HepG2 (cell line): Measurements from ENCODE around the gene TSEN34. TPM values are rescaled to one million over a fixed set of nuclear protein-coding genes. Genes with fewer than 3 reads are reported as not detected.

Experiments
- ATAC-seq: fragments of 200-7000 bp; cut with Tn5 transposase; 3 replicates; pipeline ENCODE4 v1.9.1; 2020; ENCODE audit warnings: mild to moderate bottlenecking, moderate library complexity
- BruUV-seq: library from RNA; stranded (reverse); fragments of 400-500 nt; replicated peaks from 2 replicates; lab custom pipeline; 2021; lab: Mats Ljungman, UMichigan
- CTCF ChIA-PET: fragments of 300-600 bp; formaldehyde crosslinking; extraction: SDS; loops from one replicate; lab custom pipeline; 2021; ENCODE audit warnings: low total read pairs, inconsistent platforms, low intra/inter-chr PET ratio; lab: Yijun Ruan, JAX
- POLR2A ChIA-PET: fragments of 350-600 bp; sonication (Branson Sonifier 250); formaldehyde crosslinking; loops from one replicate; lab custom pipeline; 2020; ENCODE audit warnings: antibody characterized with exemption, inconsistent platforms; lab: Yijun Ruan, JAX
- DNase-seq: peaks from one replicate; pipeline ENCODE4 v3.0.0-alpha.2; 2015; ENCODE audit warnings: low spot score
- FAIRE-seq: peaks from 3 replicates; lab custom pipeline; 2011; peaks lifted over from hg19 to GRCh38; lab: Jason Lieb, UNC
- H2AFZ ChIP-seq: one replicate; pipeline ENCODE4 v1.6.1; 2011; ENCODE audit warnings: low read length, inconsistent platforms
- H3K27ac ChIP-seq: fragments of 300-600 bp; 3 replicates; pipeline ENCODE4 v1.8.0; 2011; ENCODE audit warnings: mixed run types, mild to moderate bottlenecking, mixed read lengths, low read length, inconsistent platforms; ENCODE audit not compliant: insufficient read depth; ENCODE audit errors: extremely low read length
- H3K27me3 ChIP-seq, 2 experiments: fragments of 200-600 bp in 1 of 2; 2 replicates in 1 of 2; 3 replicates in 1 of 2; pipeline versions ENCODE4 v1.6.0 to v1.8.0; 2011; ENCODE audit warnings: low read length in 2 of 2, mild to moderate bottlenecking in 2 of 2, moderate library complexity in 2 of 2, inconsistent platforms in 1 of 2; ENCODE audit not compliant: insufficient read depth in 2 of 2, control insufficient read depth in 1 of 2
- H3K36me3 ChIP-seq, 2 experiments: fragments of 200-600 bp in 1 of 2; replicated peaks in 1 of 2; 2 replicates in 1 of 2; 3 replicates in 1 of 2; pipeline versions ENCODE4 v1.5.1 to v1.8.0; 2011; ENCODE audit warnings: low read length in 2 of 2, inconsistent platforms in 1 of 2; ENCODE audit not compliant: insufficient read depth in 2 of 2, control insufficient read depth in 1 of 2
- H3K4me1 ChIP-seq: 2 replicates; pipeline ENCODE4 v1.5.1; 2012; ENCODE audit warnings: low read length, inconsistent platforms; ENCODE audit not compliant: insufficient read depth
- H3K4me2 ChIP-seq: 2 replicates; pipeline ENCODE4 v1.6.0; 2011; ENCODE audit warnings: low read depth, low read length, inconsistent platforms
- H3K4me3 ChIP-seq, 3 experiments: fragments of 200-600 bp in 1 of 3; sonication (generic), shearing (Covaris generic) in 1 of 3; replicated peaks in 1 of 3; 2 replicates each; pipeline ENCODE4 v1.5.1; 2011 to 2016; ENCODE audit warnings: low read length in 3 of 3, inconsistent platforms in 2 of 3, low read depth in 2 of 3, mild to moderate bottlenecking in 2 of 3, control low read depth in 1 of 3, mixed read lengths in 1 of 3; ENCODE audit not compliant: insufficient read depth in 1 of 3
- H3K79me2 ChIP-seq: one replicate; pipeline ENCODE4 v1.6.1; 2011; ENCODE audit warnings: low read length, inconsistent platforms; ENCODE audit not compliant: insufficient read depth
- H3K9ac ChIP-seq: 2 replicates; pipeline ENCODE4 v1.6.0; 2011; ENCODE audit warnings: mild to moderate bottlenecking, low read depth, low read length, inconsistent platforms; ENCODE audit not compliant: insufficient read depth
- H3K9me3 ChIP-seq: 2 replicates; pipeline ENCODE4 v1.5.1; 2012; ENCODE audit warnings: mild to moderate bottlenecking, low read length
- H4K20me1 ChIP-seq: 2 replicates; pipeline ENCODE4 v1.6.0; 2011; ENCODE audit warnings: inconsistent platforms, mild to moderate bottlenecking, low read length, moderate library complexity; ENCODE audit not compliant: insufficient read depth
- ATF7 ChIP-seq, 2 experiments: fragments of 450-650 bp in 1 of 2; sonication (generic) in 1 of 2; formaldehyde crosslinking in 1 of 2; IDR thresholded peaks; 2 replicates each; pipeline versions ENCODE4 v1.4.0 to v1.6.1; 2016 to 2020; ENCODE audit warnings: antibody characterized with exemption in 1 of 2, mild to moderate bottlenecking in 1 of 2, missing genetic modification reagents in 1 of 2
- BRF2 ChIP-seq: sonication (generic); formaldehyde crosslinking; IDR thresholded peaks from 2 replicates; pipeline ENCODE4 v1.8.1; 2022; ENCODE audit warnings: mild to moderate bottlenecking, missing genetic modification reagents
- CCAR2 ChIP-seq: fragments of 200-400 bp; formaldehyde crosslinking; optimal IDR thresholded peaks from 2 replicates; pipeline ENCODE3; 2018; ENCODE audit warnings: low read depth, mild to moderate bottlenecking, low read length, moderate library complexity
- CREM ChIP-seq, 2 experiments: sonication (generic) in 1 of 2; formaldehyde crosslinking in 1 of 2; IDR thresholded peaks; 2 replicates each; pipeline versions ENCODE4 v1.4.0 to v1.6.1; 2016 to 2020; ENCODE audit warnings: antibody characterized with exemption in 1 of 2, mild to moderate bottlenecking in 1 of 2, missing genetic modification reagents in 1 of 2
- GPN1 ChIP-seq: sonication (generic); formaldehyde crosslinking; IDR thresholded peaks from 2 replicates; pipeline ENCODE4 v1.5.1; 2020; ENCODE audit warnings: missing genetic modification reagents, borderline replicate concordance
- MATR3 ChIP-seq: sonication (generic); formaldehyde crosslinking; IDR thresholded peaks from 2 replicates; pipeline ENCODE4 v1.4.0; 2020; ENCODE audit warnings: missing genetic modification reagents
- MED8 ChIP-seq: sonication (generic); formaldehyde crosslinking; IDR thresholded peaks from 2 replicates; pipeline ENCODE4 v1.8.1; 2023; ENCODE audit warnings: mild to moderate bottlenecking, missing genetic modification reagents; ENCODE audit not compliant: insufficient replicate concordance
- PAF1 ChIP-seq: IDR thresholded peaks from 2 replicates; pipeline ENCODE4 v1.6.1; 2016; ENCODE audit warnings: missing genetic modification reagents, missing compliant biosample characterization
- POLR2A ChIP-seq, 2 experiments: IDR thresholded peaks; 2 replicates each; pipeline ENCODE4 v1.6.1; 2011; ENCODE audit warnings: low read depth in 2 of 2, low read length in 2 of 2, mild to moderate bottlenecking in 1 of 2, moderate library complexity in 1 of 2; ENCODE audit not compliant: insufficient read depth in 1 of 2
- POLR2AphosphoS5 ChIP-seq: IDR thresholded peaks from 2 replicates; pipeline ENCODE4 v1.6.1; 2012; ENCODE audit warnings: low read depth, low read length
- RBFOX2 ChIP-seq: fragments of 200-400 bp; formaldehyde crosslinking; IDR thresholded peaks from 2 replicates; pipeline ENCODE4 v1.6.1; 2017; ENCODE audit warnings: low read depth, mild to moderate bottlenecking, low read length
- RBM22 ChIP-seq: fragments of 200-400 bp; formaldehyde crosslinking; optimal IDR thresholded peaks from 2 replicates; pipeline ENCODE3; 2017; ENCODE audit warnings: mild to moderate bottlenecking, low read length, moderate library complexity
- SYNCRIP ChIP-seq: fragments of 200-400 bp; formaldehyde crosslinking; IDR thresholded peaks from 2 replicates; pipeline ENCODE4 v1.6.1; 2018; ENCODE audit warnings: mild to moderate bottlenecking, low read depth, low read length; ENCODE audit not compliant: insufficient read depth
- THAP8 ChIP-seq: sonication (generic); formaldehyde crosslinking; IDR thresholded peaks from 2 replicates; pipeline ENCODE4 v1.5.1; 2020; ENCODE audit warnings: missing genetic modification reagents, mild to moderate bottlenecking, borderline replicate concordance
- ZFAT ChIP-seq: sonication (generic); formaldehyde crosslinking; conservative IDR thresholded peaks from 2 replicates; pipeline ENCODE4 v1.8.1; 2023; ENCODE audit warnings: missing genetic modification reagents, inconsistent platforms
- ZFP36L2 ChIP-seq: sonication (generic); formaldehyde crosslinking; IDR thresholded peaks from 2 replicates; pipeline ENCODE4 v1.4.0; 2020; ENCODE audit warnings: missing genetic modification reagents
- ZNF331 ChIP-seq: sonication (generic); formaldehyde crosslinking; IDR thresholded peaks from 2 replicates; pipeline ENCODE4 v1.4.0; 2020; ENCODE audit warnings: missing genetic modification reagents
- ZNF383 ChIP-seq: sonication (generic); formaldehyde crosslinking; IDR thresholded peaks from 2 replicates; pipeline ENCODE4 v1.4.0; 2020; ENCODE audit warnings: missing genetic modification reagents, mild to moderate bottlenecking, borderline replicate concordance
- ZNF598 ChIP-seq: sonication (generic); formaldehyde crosslinking; IDR thresholded peaks from 2 replicates; pipeline ENCODE4 v1.5.1; 2020; ENCODE audit warnings: mild to moderate bottlenecking, missing genetic modification reagents, borderline replicate concordance
- ZNF724P ChIP-seq: sonication (generic); formaldehyde crosslinking; IDR thresholded peaks from 2 replicates; pipeline ENCODE4 v1.8.0; 2022; ENCODE audit warnings: missing genetic modification reagents, borderline replicate concordance
- ZNF83 ChIP-seq: sonication (generic); formaldehyde crosslinking; IDR thresholded peaks from 2 replicates; pipeline ENCODE4 v1.4.0; 2020; ENCODE audit warnings: missing genetic modification reagents, mild to moderate bottlenecking, borderline replicate concordance
- WGBS: methylation state at CpG from one replicate; pipeline ENCODE4 v1.1.6; 2017; ENCODE audit warnings: low lambda C conversion rate; 5-methylcytosine and 5-hydroxymethylcytosine counted together
- in situ Hi-C: cut with HindIII; loops from 2 replicates; pipeline ENCODE4 v1.10.0; 2017; ENCODE audit warnings: low pct_unique_long_range_greater_than_20kb; ENCODE audit not compliant: extremely low pct_ligation_motif_present
- intact Hi-C: fragments of 100-400 bp; cut with micrococcal nuclease; formaldehyde crosslinking; loops from one replicate; pipeline ENCODE4 v1.10.0; 2022; ENCODE audit not compliant: unreplicated experiment
- polyA plus RNA-seq, 8 experiments: library from polyadenylated mRNA; depleted of rRNA in 3 of 8; stranded (reverse) in 7 of 8; unstranded in 1 of 8; fragments of >200 nt; fragmentation: Illumina TruSeq in 4 of 8; extraction: Trizol in 4 of 8; gene quantifications; 2 replicates each; pipeline versions ENCODE4 v1.2.1 to v1.2.3, GENCODE V29; 2011 to 2016; ENCODE audit warnings: low read depth in 4 of 8, missing spikeins in 1 of 8, mixed read lengths in 1 of 8; ENCODE audit not compliant: insufficient read depth in 1 of 8
- total RNA-seq, 5 experiments: library from RNA; depleted of rRNA; stranded (reverse); fragments of >200 nt; fragmentation: Illumina TruSeq; extraction: Trizol; gene quantifications; 2 replicates each; pipeline ENCODE4 v1.2.3, GENCODE V29; 2016; ENCODE audit warnings: low read depth in 1 of 5

TSEN34 gene
- total and polyA plus RNA-seq, 2 of the 13 experiments (the other 11 are each of a cell fraction or from before 2014, with no cell fraction given), result 55.1 to 65.4 TPM

- in situ Hi-C loops (no loop called here), intact Hi-C loops (loop anchor here (5.0 kb wide), 1 partner anchor 68 kb away; the partner anchor contains the start of gene CNOT3)
- no peak overlapping the region for H2AFZ ChIP-seq
- H4K20me1 ChIP-seq, result peaks cover 81% of the 10 kb centered on the region
- POLR2A ChIA-PET, result interaction anchor here (0.7 to 8.7 kb wide), 2 partner anchors 14 to 68 kb away, joined by 4 to 306 read pairs; partner anchors contain the start of genes MBOAT7 and TSEN34
- H3K27ac ChIP-seq, result no peak overlapping the region
- WGBS, result 91% methylated on average over 4 of the region's 4 CpGs
- DNase-seq (no peak), ATAC-seq (no peak), FAIRE-seq (no peak)
- H3K4me2 ChIP-seq, result peak overlapping the region; percentile 87
- peaks cover 89% of the 10 kb centered on the region for H3K4me1 ChIP-seq
- peaks cover 54% of the 10 kb centered on the region for H3K79me2 ChIP-seq
- CTCF ChIA-PET, result no interaction called here
- peak overlapping the region in 1 of 3 experiments; percentile 83; a peak in 1 of 6 replicates for H3K4me3 ChIP-seq
- peak overlapping the region; percentile 20; the same call in 1 of the 2 replicates for H3K9ac ChIP-seq
- BruUV-seq, result no TSS peak
- peaks cover 24 to 68% of the 10 kb centered on the region in 2 experiments for H3K36me3 ChIP-seq
- H3K9me3 ChIP-seq, result no peaks in the 10 kb centered on the region
- H3K27me3 ChIP-seq, result no peaks in the 10 kb centered on the region; a peak in 1 of 5 replicates
- TF ChIP-seq ZNF383 (CRISPR knock-in tag), result no peak
- no peak for TF ChIP-seq ZFP36L2 (CRISPR knock-in tag)
- TF ChIP-seq MATR3 (CRISPR knock-in tag), result no peak
- peak; percentile 16 for TF ChIP-seq POLR2AphosphoS5
- TF ChIP-seq THAP8, result no peak
- no peak for TF ChIP-seq ZNF83 (CRISPR knock-in tag)
- no peak for TF ChIP-seq ZFAT (CRISPR knock-in tag)
- no peak for TF ChIP-seq CCAR2
- no peak for TF ChIP-seq ZNF724P (CRISPR knock-in tag)
- TF ChIP-seq PAF1, result 0 out of 2 replicates have a peak, but pooled peaks have one; percentile 17
- TF ChIP-seq CREM (IDR thresholded peaks at IDR 0.05), result no peak
- no peak for TF ChIP-seq CREM (CRISPR knock-in tag; IDR thresholded peaks at IDR 0.05)
- TF ChIP-seq GPN1 (CRISPR knock-in tag), result no peak
- no peak for TF ChIP-seq MED8 (CRISPR knock-in tag)
- TF ChIP-seq RBM22, result peak; percentile 39
- TF ChIP-seq ATF7 (IDR thresholded peaks at IDR 0.05), result no peak
- no peak for TF ChIP-seq ATF7 (CRISPR knock-in tag; IDR thresholded peaks at IDR 0.05)
- no peak for TF ChIP-seq BRF2 (CRISPR knock-in tag)
- no peak for TF ChIP-seq ZNF598 (CRISPR knock-in tag)
- peak in 1 of 2 experiments; percentile 4; a peak in 2 of 4 replicates for TF ChIP-seq POLR2A (IDR thresholded peaks at IDR 0.05; ENCODE audit: insufficient read depth in 1 of 2, low read depth in 2 of 2, low read length in 2 of 2)
- no peak for TF ChIP-seq SYNCRIP
- peak; percentile 35; the same call in 1 of the 2 replicates for TF ChIP-seq RBFOX2
- no peak for TF ChIP-seq ZNF331 (CRISPR knock-in tag)
Observed at GRCh38 chr19:54204767-54205468, 13.8 kb downstream of the TSEN34 start.
